HFFc6 (cell line): ENCODE measurements around the gene CHD5. TPM values are rescaled to one million over a fixed set of nuclear protein-coding genes. Genes with fewer than 3 reads are reported as not detected.

Experiments
- DNase-seq: peaks from one replicate; pipeline ENCODE4 v3.0.0-alpha.2; 2018
- H3K27ac Mint-ChIP-seq: 2 replicates; pipeline ENCODE4 v1.8.0; 2020; ENCODE audit warnings: mild to moderate bottlenecking, mixed read lengths
- H3K27me3 Mint-ChIP-seq: 2 replicates; pipeline ENCODE4 v1.8.0; 2021; ENCODE audit warnings: mild to moderate bottlenecking, moderate library complexity, mixed read lengths; ENCODE audit not compliant: insufficient read depth
- H3K36me3 Mint-ChIP-seq: 2 replicates; pipeline ENCODE4 v1.8.0; 2021; ENCODE audit warnings: low read depth, mixed read lengths
- H3K4me1 Mint-ChIP-seq: 2 replicates; pipeline ENCODE4 v1.8.0; 2020; ENCODE audit warnings: low read depth, mixed read lengths
- H3K4me3 Mint-ChIP-seq: 2 replicates; pipeline ENCODE4 v1.8.0; 2020; ENCODE audit warnings: mild to moderate bottlenecking, moderate library complexity, mixed read lengths
- H3K9me3 Mint-ChIP-seq: 2 replicates; pipeline ENCODE4 v1.8.0; 2020; ENCODE audit warnings: mild to moderate bottlenecking, mixed read lengths
- total RNA-seq, 6 experiments: library from RNA; stranded (reverse); fragmentation: NEBNext Ultra II Directional; extraction: Animal tissue kit (Norgen Biotek cat#: 25700); gene quantifications; 2 replicates in 1 of 6; 3 replicates in 5 of 6; pipeline ENCODE4 v1.2.3, GENCODE V29; 2021
- TF ChIP-seq, protein P1 (sequence below): fragments of 200-600 bp; sonication (generic); IDR thresholded peaks from 2 replicates; pipeline ENCODE4 v1.5.0; 2021; ENCODE audit warnings: antibody characterized with exemption, mild to moderate bottlenecking

The CHD5 gene
- total RNA-seq, 6 experiments from 2014 or later = 0.05 to 0.36 (median 0.16) TPM; not detected in 2

- Mint-ChIP-seq H3K4me3 (no peak overlapping the region), H3K27me3 (peaks cover 28% of the 10 kb centered on the region), H3K36me3 (no peaks in the 10 kb centered on the region), H3K9me3 (no peaks in the 10 kb centered on the region), H3K27ac (no peak overlapping the region), H3K4me1 (no peaks in the 10 kb centered on the region)
- TF ChIP-seq, protein P1, sequence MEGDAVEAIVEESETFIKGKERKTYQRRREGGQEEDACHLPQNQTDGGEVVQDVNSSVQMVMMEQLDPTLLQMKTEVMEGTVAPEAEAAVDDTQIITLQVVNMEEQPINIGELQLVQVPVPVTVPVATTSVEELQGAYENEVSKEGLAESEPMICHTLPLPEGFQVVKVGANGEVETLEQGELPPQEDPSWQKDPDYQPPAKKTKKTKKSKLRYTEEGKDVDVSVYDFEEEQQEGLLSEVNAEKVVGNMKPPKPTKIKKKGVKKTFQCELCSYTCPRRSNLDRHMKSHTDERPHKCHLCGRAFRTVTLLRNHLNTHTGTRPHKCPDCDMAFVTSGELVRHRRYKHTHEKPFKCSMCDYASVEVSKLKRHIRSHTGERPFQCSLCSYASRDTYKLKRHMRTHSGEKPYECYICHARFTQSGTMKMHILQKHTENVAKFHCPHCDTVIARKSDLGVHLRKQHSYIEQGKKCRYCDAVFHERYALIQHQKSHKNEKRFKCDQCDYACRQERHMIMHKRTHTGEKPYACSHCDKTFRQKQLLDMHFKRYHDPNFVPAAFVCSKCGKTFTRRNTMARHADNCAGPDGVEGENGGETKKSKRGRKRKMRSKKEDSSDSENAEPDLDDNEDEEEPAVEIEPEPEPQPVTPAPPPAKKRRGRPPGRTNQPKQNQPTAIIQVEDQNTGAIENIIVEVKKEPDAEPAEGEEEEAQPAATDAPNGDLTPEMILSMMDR = no peak
- DNase-seq = no peak
Measured at GRCh38 chr1:6109688-6110087, 70.4 kb downstream of the CHD5 start.

GRCh38 chr1:6108937-6109614, 71.0 kb downstream of the CHD5 start:
- DNase-seq = peak; percentile 41
- H3K27me3 Mint-ChIP-seq = peaks cover 29% of the 10 kb centered on the region
- H3K4me3 Mint-ChIP-seq = no peak overlapping the region
- no peaks in the 10 kb centered on the region for H3K36me3 Mint-ChIP-seq
- H3K4me1 Mint-ChIP-seq = no peaks in the 10 kb centered on the region
- TF ChIP-seq, protein P1 = peak; percentile 84
- no peaks in the 10 kb centered on the region for H3K9me3 Mint-ChIP-seq
- no peak overlapping the region for H3K27ac Mint-ChIP-seq

DNA sequence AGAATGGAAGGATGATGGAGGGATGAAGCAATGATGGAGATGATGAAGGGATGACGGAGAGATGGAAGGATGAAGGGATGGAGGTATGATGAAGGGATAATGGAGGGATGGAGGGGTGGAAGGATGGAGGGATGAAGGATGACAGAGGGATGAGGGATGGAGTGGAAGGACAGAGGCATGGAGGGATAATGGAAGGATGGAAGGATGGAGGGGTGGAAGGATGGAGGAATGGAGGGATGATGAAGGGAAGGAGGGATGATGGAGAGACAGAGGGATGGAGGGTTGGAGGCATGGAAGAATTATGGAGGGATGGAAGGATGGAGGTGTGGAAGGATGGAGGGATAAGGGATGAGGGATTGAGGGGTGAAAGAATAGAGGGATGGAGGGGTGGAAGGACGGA, 71.6 kb downstream of the CHD5 start:
- Mint-ChIP-seq H3K4me3 (no peak overlapping the region), H3K9me3 (no peaks in the 10 kb centered on the region), H3K27ac (no peak overlapping the region), H3K4me1 (no peaks in the 10 kb centered on the region), H3K36me3 (no peaks in the 10 kb centered on the region), H3K27me3 (peaks cover 26% of the 10 kb centered on the region)
- no peak for DNase-seq
- TF ChIP-seq, protein P1 = no peak

GRCh38 chr1:6107409-6108356, 72.4 kb downstream of the CHD5 start:
- TF ChIP-seq, protein P1 = no peak
- Mint-ChIP-seq H3K4me3 (no peak overlapping the region), H3K27me3 (peaks cover 26% of the 10 kb centered on the region), H3K36me3 (no peaks in the 10 kb centered on the region), H3K9me3 (no peaks in the 10 kb centered on the region), H3K27ac (no peak overlapping the region), H3K4me1 (no peaks in the 10 kb centered on the region)
- no peak for DNase-seq

GRCh38 chr1:6106977-6107376, 73.1 kb downstream of the CHD5 start:
- TF ChIP-seq, protein P1 = no peak
- DNase-seq = no peak
- no peaks in the 10 kb centered on the region for H3K36me3 Mint-ChIP-seq
- H3K4me3 Mint-ChIP-seq = no peak overlapping the region
- no peaks in the 10 kb centered on the region for H3K9me3 Mint-ChIP-seq
- H3K27me3 Mint-ChIP-seq = peaks cover 23% of the 10 kb centered on the region
- no peaks in the 10 kb centered on the region for H3K4me1 Mint-ChIP-seq
- no peak overlapping the region for H3K27ac Mint-ChIP-seq
